Inflammatory macrophage treated with lipopolysaccharide for 1 hour (primary cell): Measurements from ENCODE around the gene PIEZO1.
"Not testable (repeated sequence)": the region's sequence is repeated elsewhere in the genome, so short reads cannot be mapped to it uniquely, and the experiment has no call there.

Experiments
- DNase-seq, 2 donors: peaks; one replicate each; pipeline ENCODE4 v3.0.0-alpha.2; 2020 to 2022

The PIEZO1 gene

DNA sequence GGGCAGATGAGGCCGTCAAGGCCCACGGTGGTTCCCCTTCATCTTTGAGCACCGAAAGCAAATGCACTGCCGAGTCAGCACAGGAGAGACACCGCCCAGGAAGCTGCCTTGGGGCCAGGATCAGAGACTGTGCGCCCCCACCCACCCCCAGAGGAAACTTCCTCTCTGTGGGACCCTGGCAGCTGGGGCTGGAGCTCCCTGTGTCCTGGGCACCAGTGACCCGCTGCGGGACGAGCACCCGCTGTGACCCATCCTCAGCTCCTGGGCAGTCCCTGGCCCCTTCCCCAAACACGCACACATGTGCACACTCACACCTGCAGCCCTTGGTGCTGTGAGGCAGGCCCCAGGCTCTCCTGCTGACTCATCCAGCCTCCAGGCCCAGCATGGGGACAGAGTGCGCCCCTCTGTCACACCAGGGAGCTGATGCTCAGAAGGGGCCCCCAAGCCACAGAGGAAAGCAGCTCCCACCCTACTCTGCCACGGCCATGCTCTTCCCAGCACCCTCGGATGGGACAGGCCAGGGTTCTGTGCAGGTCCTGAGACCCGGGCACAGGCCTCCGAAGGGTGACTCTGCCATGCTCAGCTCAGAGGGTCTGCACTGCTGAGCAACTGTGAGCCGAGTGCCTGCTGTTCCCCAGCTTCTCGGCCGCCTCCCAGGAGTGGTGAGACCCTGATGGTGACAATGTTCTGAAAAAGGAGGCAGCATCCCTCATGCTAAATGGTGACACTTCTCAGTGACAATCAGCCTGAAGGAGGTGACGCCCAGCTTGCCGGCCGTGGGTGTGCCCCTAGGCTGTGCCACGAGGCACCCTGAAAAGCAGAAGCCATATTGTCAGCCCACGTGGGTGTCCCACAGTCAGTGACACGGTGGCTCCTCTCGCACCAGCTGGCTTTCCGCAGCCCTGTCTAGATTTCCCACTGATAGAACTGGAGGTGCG lies 3.6 kb downstream of the PIEZO1 start:
- peak; percentile 92 to 95 for DNase-seq

DNA sequence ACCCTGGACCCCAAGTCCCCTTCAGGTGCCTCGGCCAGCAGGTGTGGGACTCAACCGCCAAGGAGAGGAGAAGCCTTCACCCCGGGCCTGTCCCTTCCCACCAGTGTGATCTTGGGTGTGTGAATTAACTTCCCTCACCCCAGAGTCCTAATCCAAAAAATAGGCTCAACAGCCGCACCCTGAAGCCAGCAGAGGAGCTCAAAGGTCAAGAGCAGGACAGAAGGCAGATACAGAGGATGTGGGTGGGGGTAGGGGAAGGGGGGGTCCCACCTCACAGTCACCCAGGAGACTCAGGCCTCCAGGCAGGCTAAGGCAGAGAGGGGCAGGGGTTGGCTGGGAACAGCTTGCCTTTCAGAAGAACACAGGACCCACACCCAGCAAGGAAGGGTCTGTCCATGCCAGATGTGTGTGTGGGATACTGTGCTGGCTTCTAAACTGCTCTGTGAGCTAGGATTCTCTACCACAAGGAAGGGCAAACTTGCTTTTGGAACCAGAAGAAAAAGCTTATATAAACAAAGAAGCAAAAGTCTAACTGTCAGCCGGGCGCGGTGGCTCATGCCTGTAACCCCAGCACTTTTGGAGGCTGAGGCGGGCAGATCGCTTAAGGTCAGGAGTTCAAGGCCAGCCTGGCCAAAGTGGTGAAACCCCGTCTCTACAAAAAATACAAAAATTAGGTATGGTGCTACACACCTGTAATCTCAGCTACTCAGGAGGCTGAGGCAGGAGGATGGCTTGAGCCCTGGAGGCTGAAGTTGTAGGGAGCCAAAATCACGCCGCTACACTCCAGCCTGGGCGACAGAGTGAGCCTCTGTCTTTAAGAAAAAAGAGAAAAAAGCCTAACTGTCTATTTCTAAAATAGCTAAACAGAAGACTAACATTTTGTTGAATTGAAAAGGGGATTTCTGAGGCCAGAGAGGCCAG lies 4.6 kb downstream of the PIEZO1 start:
- DNase-seq = no peak

DNA sequence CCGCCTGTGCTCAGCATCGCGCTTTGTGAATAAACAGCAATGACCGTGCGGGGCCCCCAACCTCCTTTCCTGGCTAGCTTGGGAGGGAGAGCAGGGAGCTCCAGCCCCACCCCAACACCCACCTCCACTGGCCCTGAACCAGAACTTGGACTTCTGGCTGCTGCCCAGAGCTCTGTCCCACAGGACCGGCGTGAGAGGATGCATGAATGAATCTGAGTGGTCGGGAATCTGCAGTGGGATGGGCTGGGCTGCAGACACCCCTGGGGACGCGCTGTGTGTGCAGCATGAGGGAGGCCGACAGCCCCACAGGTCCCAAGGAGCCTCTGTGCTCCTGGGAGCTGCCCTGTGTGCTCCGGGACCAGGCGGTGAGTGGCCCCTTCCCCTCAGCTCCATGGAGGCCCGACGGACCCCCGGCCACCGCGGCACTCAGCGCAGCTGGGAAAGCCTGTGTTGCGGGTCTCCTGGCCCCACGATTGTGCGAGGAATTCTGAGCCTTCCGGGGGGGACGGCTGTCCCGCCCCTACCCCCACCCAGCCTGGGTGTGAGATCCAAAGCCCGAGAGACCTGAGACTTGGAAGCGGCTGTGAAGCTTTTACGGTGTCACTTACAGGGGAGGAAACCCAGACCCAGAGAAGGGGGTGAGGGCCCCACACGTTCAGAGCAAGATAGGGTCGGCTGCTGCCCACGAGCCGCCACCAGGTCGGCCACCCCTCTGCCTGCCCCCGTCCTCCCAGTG lies 5.4 kb downstream of the PIEZO1 start:
- DNase-seq = no peak

DNA sequence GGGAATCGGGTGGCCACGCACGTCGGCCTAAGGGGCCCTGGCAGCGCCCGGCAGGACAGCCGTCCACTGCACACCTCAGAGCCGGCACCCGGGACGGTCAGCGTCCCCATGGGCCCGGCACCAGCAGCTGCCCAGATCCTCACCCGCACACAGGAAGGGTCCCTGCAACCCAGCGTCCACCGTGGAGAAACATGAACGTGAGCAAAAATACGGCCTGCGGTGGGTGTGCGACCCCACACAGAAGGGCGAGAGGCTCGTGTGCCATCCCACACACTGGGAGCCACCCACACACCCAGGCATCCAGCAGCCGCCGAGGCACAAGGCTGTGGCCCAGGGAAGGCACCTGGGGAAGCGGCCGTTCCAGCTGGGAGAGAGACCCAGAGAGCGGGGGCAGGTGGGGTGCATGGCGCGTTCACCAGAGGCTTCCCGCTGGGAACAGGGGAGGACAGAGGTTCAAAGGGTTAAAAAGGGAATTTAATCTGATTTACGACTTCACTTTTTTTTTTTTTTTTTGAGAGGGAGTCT lies 6.4 kb downstream of the PIEZO1 start:
- no peak for DNase-seq

DNA sequence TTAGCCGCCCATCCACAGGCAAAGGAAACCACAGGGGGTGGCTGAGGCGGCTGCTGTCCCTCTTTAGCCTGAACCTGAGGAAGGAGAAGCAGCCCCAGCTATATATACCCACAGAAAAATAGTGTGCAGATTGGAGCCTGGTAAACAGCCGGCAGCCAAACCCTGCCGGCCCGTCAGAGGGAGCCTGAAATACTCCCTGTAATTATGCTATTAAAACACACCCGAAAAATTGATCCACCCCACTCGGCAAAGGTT lies 6.8 kb downstream of the PIEZO1 start:
- DNase-seq = no peak

DNA sequence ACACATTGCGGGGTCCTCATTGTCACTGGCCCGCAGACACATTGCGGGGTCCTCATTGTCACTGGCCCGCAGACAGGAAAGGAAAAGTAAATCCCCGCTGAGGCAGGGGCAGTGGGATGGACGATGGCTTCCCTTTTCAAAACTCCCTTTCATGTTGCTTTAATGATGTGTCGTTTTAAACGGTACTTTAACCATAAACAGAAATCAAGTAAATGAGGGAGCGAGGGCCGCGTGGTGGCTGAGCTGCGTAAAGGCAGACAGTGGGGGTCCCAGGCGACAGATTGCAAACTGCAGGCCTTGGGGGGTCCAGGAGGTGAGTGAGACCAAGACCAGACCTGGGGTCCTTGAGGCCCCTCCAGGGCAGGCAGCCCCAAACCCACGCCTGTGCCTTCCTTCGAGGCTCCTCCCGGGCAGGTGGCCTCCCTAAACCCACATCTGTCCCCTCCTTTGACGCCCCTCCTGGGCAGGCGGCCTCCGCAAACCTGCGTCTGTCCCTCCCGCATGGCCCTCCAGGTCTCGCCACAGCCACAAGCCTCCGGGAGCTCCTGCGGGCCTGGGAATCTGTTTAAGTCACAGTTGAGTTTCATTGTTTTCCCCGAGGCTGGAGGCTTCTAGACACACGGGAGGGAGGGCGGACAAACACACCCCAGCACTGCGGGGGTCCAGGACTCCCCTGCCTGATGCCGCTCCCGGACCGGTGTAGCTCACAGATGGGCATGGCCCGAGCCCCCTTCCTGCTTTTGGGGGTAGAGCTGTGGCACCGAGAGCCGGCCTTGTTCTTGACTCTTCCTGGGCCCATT lies 7.3 kb downstream of the PIEZO1 start:
- no peak for DNase-seq

DNA sequence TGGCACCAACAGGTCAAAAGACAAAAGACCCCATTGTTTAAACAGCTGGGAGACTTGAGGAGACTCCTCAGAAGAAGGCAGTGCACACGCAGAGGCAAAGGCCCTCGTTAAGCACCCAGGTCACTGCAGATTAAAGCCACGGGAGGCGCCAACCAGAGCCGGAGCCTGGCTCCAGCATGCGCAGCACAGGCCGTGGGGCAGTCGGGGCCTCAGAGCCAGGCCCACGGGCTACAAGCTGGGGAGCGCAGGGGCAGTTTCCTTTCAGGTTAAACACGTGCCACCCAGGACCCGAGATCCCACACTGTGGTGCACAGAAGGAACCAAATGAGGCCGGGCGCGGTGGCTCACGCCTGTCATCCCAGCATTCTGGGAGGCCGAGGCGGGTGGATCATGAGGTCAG lies 9.2 kb downstream of the PIEZO1 start:
- DNase-seq = no peak

DNA sequence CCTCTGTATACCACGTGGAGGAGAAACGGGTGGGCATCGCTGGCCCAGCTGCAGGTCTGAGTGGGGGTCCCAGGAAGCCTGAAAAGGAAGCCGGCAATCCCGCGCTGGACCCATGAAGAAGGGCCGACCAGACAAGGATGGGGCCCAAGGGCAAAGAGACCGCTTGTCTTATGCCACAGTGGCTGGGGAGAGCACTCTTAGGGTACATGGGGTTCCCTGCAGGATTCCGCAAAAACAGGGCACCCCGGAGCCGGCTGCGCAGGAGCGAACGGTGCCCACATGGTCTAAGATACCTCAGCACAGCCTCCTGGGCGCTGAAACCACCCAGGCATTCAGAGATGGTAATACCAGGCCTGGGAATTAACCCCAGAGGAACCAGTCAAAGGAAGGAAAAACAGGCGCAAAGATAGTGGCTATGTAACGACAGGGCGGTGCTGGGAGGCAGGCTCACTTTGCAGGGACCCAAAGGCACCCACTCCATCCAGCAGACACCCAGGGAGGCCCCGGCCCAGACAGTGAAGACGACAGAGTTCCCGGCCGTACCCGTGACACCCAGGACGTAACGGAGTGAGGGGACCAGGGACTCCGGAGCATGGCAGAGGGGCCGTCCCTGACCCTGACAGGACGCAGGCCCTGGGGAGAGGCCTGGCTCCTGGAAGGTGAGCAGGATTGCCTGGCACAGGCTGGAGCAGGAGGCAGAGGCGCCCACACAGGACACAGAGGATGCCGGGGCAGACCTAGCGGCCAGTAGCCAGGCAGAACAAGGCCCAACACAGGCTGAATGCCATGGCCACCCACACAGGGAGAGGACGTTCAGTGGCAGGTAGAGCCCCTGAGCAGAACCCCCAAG lies 10.3 kb downstream of the PIEZO1 start:
- no peak for DNase-seq

DNA sequence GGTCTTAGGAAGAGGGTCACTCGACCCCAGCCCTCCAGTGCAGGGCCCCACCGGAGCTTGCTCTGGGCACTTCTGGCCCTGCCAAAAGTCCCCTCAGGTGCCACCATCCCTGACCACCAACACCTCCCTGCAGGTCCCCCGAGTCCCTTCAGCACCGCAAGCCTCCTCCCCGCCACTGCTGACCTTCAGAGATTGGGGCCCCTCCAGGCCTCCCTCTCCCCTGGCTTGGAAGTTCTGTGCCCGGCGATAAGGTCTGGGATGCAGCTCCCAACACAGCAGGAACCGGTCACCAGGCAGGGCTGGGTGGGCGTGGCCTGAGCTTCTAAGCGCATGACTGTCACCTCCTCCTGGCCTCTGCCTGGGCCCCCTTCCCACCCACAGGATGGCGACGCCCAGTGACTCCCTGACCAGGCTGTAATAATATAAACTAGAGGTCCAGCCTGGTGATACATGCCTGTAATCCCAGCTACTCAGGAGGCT lies 11.2 kb downstream of the PIEZO1 start:
- peak; percentile 73 to 88 for DNase-seq

DNA sequence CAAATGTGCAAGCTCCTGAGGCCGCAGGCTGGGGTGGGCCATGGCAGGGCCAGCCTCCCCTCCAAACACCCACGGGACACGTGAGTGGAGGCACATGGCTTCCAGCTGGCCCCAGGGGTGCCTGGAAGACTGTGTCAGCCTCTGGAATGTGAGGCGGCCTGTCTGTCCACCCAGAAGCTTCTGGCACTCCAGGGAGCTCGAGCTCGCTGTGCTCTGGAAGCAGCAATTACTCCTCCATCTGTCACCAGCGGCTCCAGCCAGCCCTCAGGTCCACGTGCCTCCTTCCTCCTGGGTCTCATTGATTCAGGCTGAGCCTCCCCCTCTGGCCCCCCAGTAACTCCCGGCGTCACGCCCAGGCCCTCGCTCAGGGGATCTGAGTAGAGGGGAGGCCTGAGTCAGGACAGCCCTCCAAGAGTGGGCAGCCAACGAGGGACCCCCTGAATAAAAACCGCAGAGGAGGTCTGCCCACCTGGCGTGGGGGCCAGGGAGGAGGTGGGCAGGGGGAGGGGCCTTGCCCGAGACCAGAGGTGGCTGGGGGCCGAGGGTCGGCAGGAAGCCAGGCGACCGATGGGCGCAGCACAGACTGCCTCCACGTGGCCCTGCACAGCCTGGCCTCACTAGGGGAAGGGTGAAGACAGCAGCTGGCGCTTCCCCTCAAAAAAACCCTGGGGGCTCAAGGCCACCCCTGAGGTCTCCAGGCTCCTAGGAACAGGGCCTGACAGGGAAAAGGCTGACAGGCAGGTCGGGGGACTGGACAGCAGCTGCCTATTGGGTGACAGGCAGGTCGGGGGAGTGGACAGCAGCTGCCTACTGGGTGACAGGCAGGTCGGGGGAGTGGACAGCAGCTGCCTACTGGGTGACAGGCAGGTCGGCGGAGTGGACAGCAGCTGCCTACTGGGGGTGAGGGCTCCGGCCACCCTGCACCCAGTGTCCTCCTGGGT lies 11.9 kb downstream of the PIEZO1 start:
- no peak for DNase-seq

DNA sequence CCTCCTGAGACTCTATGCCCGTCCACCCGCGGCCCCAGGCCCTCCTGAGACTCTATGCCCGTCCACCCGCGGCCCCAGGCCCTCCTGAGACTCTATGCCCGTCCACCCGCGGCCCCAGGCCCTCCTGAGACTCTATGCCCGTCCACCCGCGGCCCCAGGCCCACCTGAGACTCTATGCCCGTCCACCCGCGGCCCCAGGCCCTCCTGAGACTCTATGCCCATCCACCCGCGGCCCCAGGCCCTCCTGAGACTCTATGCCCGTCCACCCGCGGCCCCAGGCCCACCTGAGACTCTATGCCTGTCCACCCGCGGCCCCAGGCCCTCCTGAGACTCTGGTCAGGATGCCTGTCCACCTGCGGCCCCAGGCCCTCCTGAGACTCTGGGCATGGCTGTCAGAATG lies 13.2 kb downstream of the PIEZO1 start:
- DNase-seq = not testable (repeated sequence)

DNA sequence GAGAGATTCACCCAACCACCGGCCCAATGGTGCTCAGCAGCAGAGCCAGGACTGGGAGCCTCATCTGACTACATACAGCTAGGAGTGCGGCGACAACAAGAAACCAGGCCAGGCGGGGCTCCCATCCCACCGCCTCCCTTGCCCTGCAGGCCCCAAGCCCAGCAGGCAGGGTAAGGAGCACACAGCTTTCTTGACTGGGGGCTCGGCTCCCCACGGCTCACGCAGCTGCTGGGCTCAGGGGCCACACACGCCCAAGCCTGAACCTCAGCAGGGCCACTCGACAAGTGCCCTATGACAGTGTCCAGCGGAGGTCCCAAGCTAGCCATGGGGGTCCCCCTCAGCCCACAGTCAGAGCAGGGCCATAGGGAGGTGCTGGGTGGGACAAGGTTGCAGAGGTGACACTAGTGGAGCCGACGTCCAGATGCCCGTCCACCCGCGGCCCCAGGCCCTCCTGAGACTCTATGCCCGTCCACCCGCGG lies 13.7 kb downstream of the PIEZO1 start:
- no peak for DNase-seq

DNA sequence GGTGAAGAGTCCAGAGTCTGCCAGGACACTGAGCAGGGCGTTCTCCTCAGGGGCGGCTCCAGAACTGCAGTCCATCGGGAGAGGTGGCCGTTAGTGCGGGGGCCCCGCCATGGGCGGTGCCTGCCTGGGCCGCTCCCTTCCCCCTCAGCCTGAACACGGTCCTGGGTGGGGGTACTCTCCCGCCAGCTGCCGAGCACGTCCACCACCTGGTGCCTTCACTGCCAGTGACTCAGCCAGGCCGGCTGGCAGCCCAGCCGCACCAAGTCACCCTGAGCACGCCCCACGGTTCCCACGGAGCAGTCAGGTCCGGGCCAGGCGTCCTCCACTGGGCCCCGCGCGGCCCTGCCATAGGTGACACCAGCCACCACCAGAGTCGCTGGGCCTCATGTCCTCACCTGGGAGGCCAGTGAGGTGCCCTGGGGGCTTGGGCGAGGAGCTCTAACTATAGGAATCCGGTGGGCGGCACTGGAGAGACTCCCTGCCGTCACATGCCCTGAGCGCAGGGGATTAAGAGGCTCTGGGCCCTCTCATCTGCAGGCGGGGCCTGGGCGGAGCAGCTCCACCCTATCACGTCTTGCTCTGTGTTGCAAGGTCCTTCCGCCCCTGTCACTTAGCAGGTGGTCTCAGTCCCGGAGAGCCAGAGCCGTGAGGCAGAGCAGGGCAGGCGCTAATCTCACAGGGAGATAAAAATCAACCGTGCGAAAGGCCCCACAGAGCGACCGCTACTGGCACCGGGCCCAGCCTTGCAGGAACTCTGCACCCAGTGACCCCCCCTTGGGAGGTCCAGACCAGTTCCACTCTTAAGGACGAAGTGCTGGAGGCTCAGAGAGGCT lies 14.3 kb downstream of the PIEZO1 start:
- DNase-seq = peak in 1 of 2 donors; percentile 32

DNA sequence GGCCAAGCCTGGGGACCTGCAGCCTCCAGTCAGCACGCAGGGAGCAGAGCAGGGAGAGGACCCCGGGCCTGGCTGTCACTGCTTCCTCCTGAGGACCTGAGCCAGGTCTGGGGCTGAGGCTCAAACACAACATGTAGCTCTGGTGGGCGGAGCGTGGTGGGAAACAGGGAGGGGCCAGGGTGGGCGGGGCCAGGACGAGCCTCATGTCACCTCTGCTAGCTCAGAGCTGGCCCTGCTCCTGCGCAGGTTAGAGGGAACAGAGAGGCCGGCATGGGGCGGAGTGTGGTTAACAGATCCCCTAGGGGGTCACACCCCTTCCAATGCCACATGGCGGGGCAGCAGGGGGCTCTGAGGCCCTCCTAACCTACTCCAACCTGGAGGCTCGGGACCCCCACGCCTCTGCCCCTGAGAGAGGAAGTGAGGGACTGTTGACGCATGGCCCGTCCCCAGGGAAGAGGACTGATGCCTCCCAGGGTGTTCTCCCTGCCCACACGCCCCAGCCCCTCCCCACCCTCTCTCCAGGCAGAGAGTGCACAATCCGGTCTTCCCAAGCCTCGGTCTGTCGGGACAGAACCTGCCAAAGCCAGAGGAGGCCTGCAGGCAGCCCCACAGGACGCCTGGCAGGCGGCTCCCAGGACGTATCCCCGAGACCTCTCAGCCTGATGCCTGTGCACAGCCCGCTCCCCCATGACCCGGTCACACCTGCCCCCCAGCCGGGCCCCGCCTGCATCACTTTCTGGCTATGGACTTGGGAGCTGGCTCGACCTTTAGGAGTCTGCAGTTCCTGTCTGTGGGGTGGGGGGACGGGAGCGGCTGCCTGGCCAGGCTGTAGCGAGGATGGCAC lies 15.2 kb downstream of the PIEZO1 start:
- no peak for DNase-seq

DNA sequence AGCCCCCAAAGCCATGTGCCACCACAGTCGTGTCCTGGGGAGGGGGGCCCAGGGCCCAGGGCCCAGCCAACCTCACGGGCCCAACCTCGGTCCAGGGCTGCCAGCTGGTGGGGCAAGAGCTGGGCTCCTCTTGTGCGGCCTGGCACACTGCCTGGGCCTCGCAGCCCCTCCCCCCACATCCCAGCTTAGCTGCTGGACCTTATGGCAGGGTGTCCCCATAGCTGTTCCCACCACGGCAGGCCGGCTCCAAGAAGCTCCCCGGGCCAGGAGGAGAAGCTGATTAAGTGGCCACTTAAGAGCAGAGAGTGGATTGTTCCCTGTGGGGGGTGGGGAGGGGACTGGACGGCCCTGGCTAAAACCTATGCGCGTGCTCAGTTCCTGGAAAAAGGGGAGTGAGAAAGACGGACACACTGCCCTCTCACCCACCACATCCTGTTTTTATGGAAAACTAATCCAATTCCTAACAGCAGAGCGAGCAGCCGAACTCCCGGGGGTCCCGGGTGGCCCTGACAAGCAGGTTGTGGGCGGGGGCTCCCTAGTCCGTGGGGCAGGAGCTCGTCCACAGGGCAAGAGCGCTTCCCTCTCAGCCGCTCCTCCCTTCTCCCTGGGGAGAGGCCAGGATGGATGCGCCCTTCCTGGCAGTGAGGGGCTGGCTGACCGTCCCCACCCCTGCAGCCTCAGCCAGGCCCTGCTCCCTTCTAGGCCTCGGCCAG lies 16.8 kb downstream of the PIEZO1 start:
- DNase-seq = no peak

DNA sequence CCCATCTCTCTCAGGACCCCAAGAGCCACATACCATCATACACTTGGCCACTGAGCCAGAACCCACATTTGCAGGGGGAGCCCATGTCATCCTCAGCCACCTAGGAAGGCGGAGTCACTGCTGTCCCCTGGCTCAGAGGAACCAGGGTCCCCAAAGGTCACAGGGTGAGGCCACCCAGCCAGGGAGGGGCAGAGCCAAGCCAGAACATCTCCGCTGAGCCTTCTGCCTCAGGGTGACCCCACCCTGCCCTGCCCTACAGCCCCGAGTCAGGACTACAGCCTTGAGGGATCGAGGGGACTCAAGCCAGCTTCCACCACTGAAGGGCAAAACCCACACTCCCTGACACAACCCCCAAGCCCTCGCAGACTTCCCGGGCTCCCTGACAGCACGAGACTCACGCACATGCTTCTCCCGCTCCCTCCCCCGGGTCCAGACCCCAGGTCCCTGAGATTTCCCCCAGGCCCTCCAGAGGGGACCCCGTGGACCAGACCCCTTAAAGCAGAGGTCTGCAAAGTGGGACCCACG lies 17.4 kb downstream of the PIEZO1 start:
- no peak for DNase-seq

DNA sequence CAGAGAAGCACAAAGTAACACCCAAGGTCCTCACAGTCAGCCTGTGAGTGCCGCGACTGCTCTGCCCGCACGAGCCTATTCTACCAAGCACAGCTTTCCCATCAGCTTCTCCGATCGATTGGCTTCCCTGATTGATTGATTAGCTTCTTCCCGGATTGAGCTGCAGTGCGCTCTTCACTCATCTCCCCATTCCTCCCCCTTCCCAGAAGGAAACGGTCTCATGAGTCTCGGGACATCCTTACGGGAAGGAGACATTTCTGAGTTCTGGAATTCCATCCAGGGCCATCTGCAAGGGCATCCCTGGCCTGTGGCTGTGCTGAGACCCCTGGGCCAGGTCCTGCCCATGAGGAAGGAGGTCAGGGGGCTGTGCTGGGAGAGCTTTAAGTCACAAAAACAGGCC lies 18.0 kb downstream of the PIEZO1 start:
- DNase-seq = no peak
